DMS153 treated with DMSO at 0.1 percent for 48 hours (cell line): Measurements from ENCODE around the gene BCAP29.

Experiments
- DNase-seq: peaks from one replicate; lab custom pipeline; 2025; ENCODE audit not compliant: unreplicated experiment; lab: John Stamatoyannopoulos, UW

BCAP29 gene

DNA sequence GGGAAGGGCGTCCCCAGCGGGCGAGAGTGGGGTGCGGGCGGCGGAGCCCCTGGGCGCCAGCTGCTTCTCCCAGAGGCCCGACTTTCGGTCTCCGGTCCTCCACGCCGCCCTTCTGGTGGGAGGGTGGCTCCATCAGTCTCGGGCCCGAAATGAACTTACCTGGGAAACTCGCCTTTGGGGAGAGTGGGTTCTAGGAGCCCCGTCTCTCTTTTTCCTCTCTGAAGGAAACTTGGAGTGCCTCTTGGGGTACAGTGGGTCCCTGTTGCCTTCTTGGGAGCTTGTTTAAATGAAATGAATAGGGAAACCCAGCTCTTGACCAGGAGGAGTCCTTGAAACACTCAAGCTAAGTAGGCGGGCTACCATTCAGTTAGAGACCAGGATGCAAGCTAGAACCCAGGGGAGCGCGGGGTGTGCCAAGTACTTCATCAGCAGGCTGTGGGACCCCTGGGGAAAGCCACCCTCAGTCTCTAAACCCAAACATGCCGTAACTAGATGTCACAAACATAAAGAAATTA is 81.9 kb downstream of the BCAP29 start:
- no peak for DNase-seq

DNA sequence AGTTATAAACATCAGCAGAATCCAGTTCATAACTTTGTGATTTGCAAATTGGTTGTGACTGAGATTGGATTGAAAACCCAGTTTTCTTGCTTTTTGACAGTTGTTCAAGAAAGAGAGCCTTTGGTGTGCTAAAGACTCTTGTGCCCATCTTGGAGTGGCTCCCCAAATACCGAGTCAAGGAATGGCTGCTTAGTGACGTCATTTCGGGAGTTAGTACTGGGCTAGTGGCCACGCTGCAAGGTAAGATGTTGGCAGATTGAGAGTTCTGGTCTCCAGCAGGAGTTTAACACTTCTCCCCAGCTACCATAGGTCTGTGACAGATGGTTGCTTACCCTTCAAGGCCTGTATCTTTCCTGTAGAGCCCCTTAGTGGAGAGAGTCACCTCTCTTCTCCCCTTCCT is 83.2 kb downstream of the BCAP29 start:
- DNase-seq = no peak

GRCh38 chr7:107666790-107667189 is 86.7 kb downstream of the BCAP29 start:
- DNase-seq = no peak

DNA sequence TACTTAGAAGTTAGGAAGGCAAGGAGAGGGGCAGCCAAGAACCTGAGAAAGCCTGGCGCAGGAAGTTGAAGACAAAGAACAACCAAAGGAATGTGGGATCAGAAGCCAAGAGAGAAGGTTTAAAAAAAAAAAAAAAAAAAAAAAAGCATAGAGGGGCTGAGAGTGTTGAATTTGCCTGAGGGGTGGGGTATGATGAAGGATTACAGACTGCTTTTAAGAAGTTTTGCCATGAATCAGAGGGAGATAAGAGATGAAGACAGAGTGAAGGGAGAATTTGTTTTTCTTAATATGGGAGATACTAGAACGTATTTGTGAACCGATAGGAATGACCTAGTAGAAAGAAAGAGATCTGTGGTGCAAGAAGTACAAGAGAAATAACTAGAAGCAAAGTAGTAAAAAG is 87.3 kb downstream of the BCAP29 start:
- DNase-seq = no peak

GRCh38 chr7:107668296-107668695 is 88.2 kb downstream of the BCAP29 start:
- no peak for DNase-seq
